ENCODE results near the gene PLA2G4A. TPM values are rescaled to one million over a fixed set of nuclear protein-coding genes. Genes with fewer than 3 reads are reported as not detected.
A peak's percentile ranks its signal among the peaks of the same experiment; 100 is the strongest.

Gene PLA2G4A
- total and polyA plus RNA-seq, 8 donors, result 1.5 to 5.7 (median 2.4) TPM

GRCh38 chr1:186882372-186883134, 53.8 kb downstream of the PLA2G4A start:
- peak overlapping the region in 1 of 4 donors; percentile 7 for H3K27ac ChIP-seq
- H3K27me3 ChIP-seq, result no peaks in the 10 kb centered on the region
- no peaks in the 10 kb centered on the region for H3K4me1 ChIP-seq
- TF ChIP-seq CTCF (IDR thresholded peaks at IDR 0.05), result no peak
- WGBS, 2 donors, result 49 to 63% methylated on average over 6 of the region's 6 CpGs
- no peaks in the 10 kb centered on the region for H3K9me3 ChIP-seq
- no peak overlapping the region for H3K4me3 ChIP-seq
- intact Hi-C loops (cut with DNase I), result no loop called here
- H3K36me3 ChIP-seq, result no peaks in the 10 kb centered on the region
- FAIRE-seq (no peak), ATAC-seq (no peak), DNase-seq (no peak)

- ATAC-seq (no peak), FAIRE-seq (no peak), DNase-seq (no peak)
- Histone ChIP-seq H3K4me1 (no peaks in the 10 kb centered on the region), H3K4me3 (no peak overlapping the region), H3K9me3 (no peaks in the 10 kb centered on the region), H3K27ac (no peak overlapping the region), H3K27me3 (no peaks in the 10 kb centered on the region), H3K36me3 (no peaks in the 10 kb centered on the region)
- TF ChIP-seq CTCF (IDR thresholded peaks at IDR 0.05), result no peak
- 56 to 68% methylated on average over 1 of the region's 1 CpG for WGBS, 2 donors
- intact Hi-C loops (cut with DNase I), result no loop called here
Observed at GRCh38 chr1:186884251-186884650, 55.5 kb downstream of the PLA2G4A start.

DNA sequence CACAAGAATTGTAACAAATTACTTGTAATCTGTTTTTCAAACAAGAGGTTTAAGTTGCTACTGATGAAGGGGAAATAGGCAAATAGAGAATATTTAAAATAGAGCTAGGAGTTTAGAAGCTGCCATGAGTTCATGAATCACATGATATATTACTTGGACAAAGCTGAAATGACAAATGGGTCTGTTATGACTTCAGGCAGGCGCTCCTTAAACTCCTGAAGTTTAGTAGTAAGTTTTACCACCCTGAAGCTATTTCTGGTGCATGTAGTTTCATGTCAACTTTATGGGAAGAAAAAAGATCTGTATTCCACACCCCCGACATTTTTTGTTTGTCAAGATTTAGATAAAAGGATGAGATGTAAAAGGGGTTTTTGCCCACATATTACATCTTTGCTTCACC, 58.5 kb downstream of the PLA2G4A start:
- no peak for FAIRE-seq
- no peak for TF ChIP-seq CTCF (IDR thresholded peaks at IDR 0.05)
- intact Hi-C loops (cut with DNase I), result no loop called here
- H3K4me1 ChIP-seq, result no peaks in the 10 kb centered on the region
- H3K27me3 ChIP-seq, result no peaks in the 10 kb centered on the region
- ATAC-seq, result no peak
- no peaks in the 10 kb centered on the region for H3K9me3 ChIP-seq
- no peaks in the 10 kb centered on the region for H3K36me3 ChIP-seq
- no peak overlapping the region for H3K4me3 ChIP-seq
- DNase-seq, result no peak
- H3K27ac ChIP-seq, result no peak overlapping the region
- 41 to 45% methylated on average over 2 of the region's 2 CpGs for WGBS, 2 donors

- H3K27ac ChIP-seq, result no peak overlapping the region
- H3K4me1 ChIP-seq, result no peaks in the 10 kb centered on the region
- ATAC-seq (no peak), FAIRE-seq (no peak), DNase-seq (no peak)
- 37 to 45% methylated on average over 2 of the region's 2 CpGs for WGBS, 2 donors
- H3K9me3 ChIP-seq, result no peaks in the 10 kb centered on the region
- H3K4me3 ChIP-seq, result no peak overlapping the region
- intact Hi-C loops (cut with DNase I), result no loop called here
- H3K27me3 ChIP-seq, result no peaks in the 10 kb centered on the region
- no peaks in the 10 kb centered on the region for H3K36me3 ChIP-seq
- no peak for TF ChIP-seq CTCF (IDR thresholded peaks at IDR 0.05)
Observed at GRCh38 chr1:186888367-186888766, 59.6 kb downstream of the PLA2G4A start.

DNA sequence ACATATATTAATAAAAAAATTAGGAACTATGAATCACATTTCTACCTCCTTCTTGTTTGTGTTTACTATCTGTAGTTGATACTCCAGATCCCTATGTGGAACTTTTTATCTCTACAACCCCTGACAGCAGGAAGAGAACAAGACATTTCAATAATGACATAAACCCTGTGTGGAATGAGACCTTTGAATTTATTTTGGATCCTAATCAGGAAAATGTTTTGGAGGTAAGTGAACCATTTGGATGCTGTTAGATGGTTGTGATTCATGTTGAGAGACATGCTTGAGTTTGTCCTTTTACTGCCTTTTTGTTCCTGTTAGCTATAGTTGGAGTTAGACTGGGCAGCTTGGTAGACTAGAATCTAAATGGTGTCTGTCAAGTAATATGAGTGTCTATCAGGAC, 64.2 kb downstream of the PLA2G4A start:
- TF ChIP-seq CTCF (IDR thresholded peaks at IDR 0.05), result no peak
- FAIRE-seq (no peak), ATAC-seq (no peak), DNase-seq (no peak)
- Histone ChIP-seq H3K36me3 (no peaks in the 10 kb centered on the region), H3K27me3 (no peaks in the 10 kb centered on the region), H3K4me3 (no peak overlapping the region), H3K27ac (no peak overlapping the region), H3K4me1 (no peaks in the 10 kb centered on the region), H3K9me3 (no peaks in the 10 kb centered on the region)
- intact Hi-C loops (cut with DNase I), result no loop called here
